ENCODE data around the gene GIMAP6.

- TF ChIP-seq EZH2 (optimal IDR thresholded peaks at IDR 0.05; ENCODE audit: low read depth, low read length) = no peak
- TF ChIP-seq, protein P1, sequence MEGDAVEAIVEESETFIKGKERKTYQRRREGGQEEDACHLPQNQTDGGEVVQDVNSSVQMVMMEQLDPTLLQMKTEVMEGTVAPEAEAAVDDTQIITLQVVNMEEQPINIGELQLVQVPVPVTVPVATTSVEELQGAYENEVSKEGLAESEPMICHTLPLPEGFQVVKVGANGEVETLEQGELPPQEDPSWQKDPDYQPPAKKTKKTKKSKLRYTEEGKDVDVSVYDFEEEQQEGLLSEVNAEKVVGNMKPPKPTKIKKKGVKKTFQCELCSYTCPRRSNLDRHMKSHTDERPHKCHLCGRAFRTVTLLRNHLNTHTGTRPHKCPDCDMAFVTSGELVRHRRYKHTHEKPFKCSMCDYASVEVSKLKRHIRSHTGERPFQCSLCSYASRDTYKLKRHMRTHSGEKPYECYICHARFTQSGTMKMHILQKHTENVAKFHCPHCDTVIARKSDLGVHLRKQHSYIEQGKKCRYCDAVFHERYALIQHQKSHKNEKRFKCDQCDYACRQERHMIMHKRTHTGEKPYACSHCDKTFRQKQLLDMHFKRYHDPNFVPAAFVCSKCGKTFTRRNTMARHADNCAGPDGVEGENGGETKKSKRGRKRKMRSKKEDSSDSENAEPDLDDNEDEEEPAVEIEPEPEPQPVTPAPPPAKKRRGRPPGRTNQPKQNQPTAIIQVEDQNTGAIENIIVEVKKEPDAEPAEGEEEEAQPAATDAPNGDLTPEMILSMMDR (IDR thresholded peaks at IDR 0.05; ENCODE audit: low read length) = no peak
Observed at GRCh38 chr7:150642926-150643325, 10.7 kb upstream of the GIMAP6 start.

All from MM.1S (cell line).